ENCODE measurements around the gene JUNB.

DNA sequence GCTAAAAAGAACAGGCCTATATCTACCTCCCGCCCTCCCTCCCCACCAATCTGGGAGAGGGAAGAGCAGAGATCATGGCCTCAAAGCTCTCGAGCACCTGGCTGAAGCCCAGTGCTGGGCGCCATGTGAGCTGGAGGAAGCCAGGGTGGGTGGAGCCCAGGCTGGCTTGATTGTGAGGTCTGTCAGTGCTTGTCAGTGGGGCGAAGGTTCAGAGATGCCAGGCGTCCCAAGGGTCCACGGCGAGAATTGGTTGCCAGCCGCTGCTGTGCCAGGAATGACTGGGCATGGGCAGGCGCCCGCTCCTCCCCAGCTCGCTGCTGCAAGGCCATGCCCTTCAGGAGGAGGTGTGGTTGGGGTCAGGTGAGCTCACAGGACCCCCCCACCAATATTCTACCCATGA lies 28.2 kb upstream of the JUNB start:
- TF ChIP-seq, protein P1, sequence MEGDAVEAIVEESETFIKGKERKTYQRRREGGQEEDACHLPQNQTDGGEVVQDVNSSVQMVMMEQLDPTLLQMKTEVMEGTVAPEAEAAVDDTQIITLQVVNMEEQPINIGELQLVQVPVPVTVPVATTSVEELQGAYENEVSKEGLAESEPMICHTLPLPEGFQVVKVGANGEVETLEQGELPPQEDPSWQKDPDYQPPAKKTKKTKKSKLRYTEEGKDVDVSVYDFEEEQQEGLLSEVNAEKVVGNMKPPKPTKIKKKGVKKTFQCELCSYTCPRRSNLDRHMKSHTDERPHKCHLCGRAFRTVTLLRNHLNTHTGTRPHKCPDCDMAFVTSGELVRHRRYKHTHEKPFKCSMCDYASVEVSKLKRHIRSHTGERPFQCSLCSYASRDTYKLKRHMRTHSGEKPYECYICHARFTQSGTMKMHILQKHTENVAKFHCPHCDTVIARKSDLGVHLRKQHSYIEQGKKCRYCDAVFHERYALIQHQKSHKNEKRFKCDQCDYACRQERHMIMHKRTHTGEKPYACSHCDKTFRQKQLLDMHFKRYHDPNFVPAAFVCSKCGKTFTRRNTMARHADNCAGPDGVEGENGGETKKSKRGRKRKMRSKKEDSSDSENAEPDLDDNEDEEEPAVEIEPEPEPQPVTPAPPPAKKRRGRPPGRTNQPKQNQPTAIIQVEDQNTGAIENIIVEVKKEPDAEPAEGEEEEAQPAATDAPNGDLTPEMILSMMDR (IDR thresholded peaks at IDR 0.05), result no peak
- TF ChIP-seq, protein P2, sequence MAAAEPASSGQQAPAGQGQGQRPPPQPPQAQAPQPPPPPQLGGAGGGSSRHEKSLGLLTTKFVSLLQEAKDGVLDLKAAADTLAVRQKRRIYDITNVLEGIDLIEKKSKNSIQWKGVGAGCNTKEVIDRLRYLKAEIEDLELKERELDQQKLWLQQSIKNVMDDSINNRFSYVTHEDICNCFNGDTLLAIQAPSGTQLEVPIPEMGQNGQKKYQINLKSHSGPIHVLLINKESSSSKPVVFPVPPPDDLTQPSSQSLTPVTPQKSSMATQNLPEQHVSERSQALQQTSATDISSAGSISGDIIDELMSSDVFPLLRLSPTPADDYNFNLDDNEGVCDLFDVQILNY (CRISPR knock-in tag; IDR thresholded peaks at IDR 0.05), result no peak
- TF ChIP-seq SP1 (CRISPR knock-in tag; conservative IDR thresholded peaks at IDR 0.05) (no peak), NR2C2 (CRISPR knock-in tag; IDR thresholded peaks at IDR 0.05) (no peak), ZNF416 (CRISPR knock-in tag; IDR thresholded peaks at IDR 0.05) (no peak), GTF2I (CRISPR knock-in tag; conservative IDR thresholded peaks at IDR 0.05) (no peak), JUN (CRISPR knock-in tag; IDR thresholded peaks at IDR 0.05) (no peak), TEAD1 (CRISPR knock-in tag; IDR thresholded peaks at IDR 0.05) (no peak), ATF1 (CRISPR knock-in tag; IDR thresholded peaks at IDR 0.05) (no peak), CREM (CRISPR knock-in tag; IDR thresholded peaks at IDR 0.05) (no peak)
- TF ChIP-seq, protein P3, sequence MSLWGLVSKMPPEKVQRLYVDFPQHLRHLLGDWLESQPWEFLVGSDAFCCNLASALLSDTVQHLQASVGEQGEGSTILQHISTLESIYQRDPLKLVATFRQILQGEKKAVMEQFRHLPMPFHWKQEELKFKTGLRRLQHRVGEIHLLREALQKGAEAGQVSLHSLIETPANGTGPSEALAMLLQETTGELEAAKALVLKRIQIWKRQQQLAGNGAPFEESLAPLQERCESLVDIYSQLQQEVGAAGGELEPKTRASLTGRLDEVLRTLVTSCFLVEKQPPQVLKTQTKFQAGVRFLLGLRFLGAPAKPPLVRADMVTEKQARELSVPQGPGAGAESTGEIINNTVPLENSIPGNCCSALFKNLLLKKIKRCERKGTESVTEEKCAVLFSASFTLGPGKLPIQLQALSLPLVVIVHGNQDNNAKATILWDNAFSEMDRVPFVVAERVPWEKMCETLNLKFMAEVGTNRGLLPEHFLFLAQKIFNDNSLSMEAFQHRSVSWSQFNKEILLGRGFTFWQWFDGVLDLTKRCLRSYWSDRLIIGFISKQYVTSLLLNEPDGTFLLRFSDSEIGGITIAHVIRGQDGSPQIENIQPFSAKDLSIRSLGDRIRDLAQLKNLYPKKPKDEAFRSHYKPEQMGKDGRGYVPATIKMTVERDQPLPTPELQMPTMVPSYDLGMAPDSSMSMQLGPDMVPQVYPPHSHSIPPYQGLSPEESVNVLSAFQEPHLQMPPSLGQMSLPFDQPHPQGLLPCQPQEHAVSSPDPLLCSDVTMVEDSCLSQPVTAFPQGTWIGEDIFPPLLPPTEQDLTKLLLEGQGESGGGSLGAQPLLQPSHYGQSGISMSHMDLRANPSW (CRISPR knock-in tag; conservative IDR thresholded peaks at IDR 0.05; ENCODE audit: low read depth), result no peak
- TF ChIP-seq, protein P4, sequence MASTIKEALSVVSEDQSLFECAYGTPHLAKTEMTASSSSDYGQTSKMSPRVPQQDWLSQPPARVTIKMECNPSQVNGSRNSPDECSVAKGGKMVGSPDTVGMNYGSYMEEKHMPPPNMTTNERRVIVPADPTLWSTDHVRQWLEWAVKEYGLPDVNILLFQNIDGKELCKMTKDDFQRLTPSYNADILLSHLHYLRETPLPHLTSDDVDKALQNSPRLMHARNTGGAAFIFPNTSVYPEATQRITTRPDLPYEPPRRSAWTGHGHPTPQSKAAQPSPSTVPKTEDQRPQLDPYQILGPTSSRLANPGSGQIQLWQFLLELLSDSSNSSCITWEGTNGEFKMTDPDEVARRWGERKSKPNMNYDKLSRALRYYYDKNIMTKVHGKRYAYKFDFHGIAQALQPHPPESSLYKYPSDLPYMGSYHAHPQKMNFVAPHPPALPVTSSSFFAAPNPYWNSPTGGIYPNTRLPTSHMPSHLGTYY (CRISPR knock-in tag; IDR thresholded peaks at IDR 0.05), result no peak
- TF ChIP-seq, protein P5, sequence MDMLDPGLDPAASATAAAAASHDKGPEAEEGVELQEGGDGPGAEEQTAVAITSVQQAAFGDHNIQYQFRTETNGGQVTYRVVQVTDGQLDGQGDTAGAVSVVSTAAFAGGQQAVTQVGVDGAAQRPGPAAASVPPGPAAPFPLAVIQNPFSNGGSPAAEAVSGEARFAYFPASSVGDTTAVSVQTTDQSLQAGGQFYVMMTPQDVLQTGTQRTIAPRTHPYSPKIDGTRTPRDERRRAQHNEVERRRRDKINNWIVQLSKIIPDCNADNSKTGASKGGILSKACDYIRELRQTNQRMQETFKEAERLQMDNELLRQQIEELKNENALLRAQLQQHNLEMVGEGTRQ (CRISPR knock-in tag; IDR thresholded peaks at IDR 0.05), result no peak

Measured in WTC11 (cell line).